OCI-LY1 (cell line): ENCODE results near the gene SH3RF3.

Experiments used
- H2AFZ ChIP-seq: fragments of 200-600 bp; sonication (generic), shearing (Covaris generic); 2 replicates; pipeline ENCODE4 v1.6.0; 2014; ENCODE audit warnings: antibody characterized with exemption, mild to moderate bottlenecking, low read length
- H3F3A ChIP-seq: fragments of 200-600 bp; sonication (generic), shearing (Covaris generic); 2 replicates; pipeline ENCODE4 v1.6.0; 2014; ENCODE audit warnings: mild to moderate bottlenecking, antibody characterized with exemption, low read length, moderate library complexity; ENCODE audit not compliant: insufficient read depth
- H3K27ac ChIP-seq: fragments of 200-600 bp; sonication (generic); 2 replicates; pipeline ENCODE4 v1.5.1; 2014; ENCODE audit warnings: low read length, mixed run types, mild to moderate bottlenecking, low read depth; ENCODE audit not compliant: poor library complexity, severe bottlenecking
- H3K27me3 ChIP-seq: fragments of 200-600 bp; sonication (generic); 2 replicates; pipeline ENCODE4 v1.6.0; 2014; ENCODE audit warnings: antibody characterized with exemption, mild to moderate bottlenecking, low read length, moderate library complexity; ENCODE audit not compliant: insufficient read depth
- H3K36me3 ChIP-seq: fragments of 200-600 bp; sonication (generic); 2 replicates; pipeline ENCODE4 v1.6.1; 2014; ENCODE audit warnings: mild to moderate bottlenecking, antibody characterized with exemption, low read length, moderate library complexity, mixed read lengths; ENCODE audit not compliant: insufficient read depth
- H3K4me1 ChIP-seq: fragments of 200-600 bp; sonication (generic); 2 replicates; pipeline ENCODE4 v1.5.1; 2014; ENCODE audit warnings: mild to moderate bottlenecking, low read length, moderate library complexity; ENCODE audit not compliant: insufficient read depth, severe bottlenecking
- H3K4me2 ChIP-seq: fragments of 200-600 bp; sonication (generic), shearing (Covaris generic); 2 replicates; pipeline ENCODE4 v1.6.1; 2014; ENCODE audit warnings: low read length
- H3K4me3 ChIP-seq: fragments of 200-600 bp; sonication (generic); 2 replicates; pipeline ENCODE4 v1.5.1; 2014; ENCODE audit warnings: low read length, low read depth, mild to moderate bottlenecking, mixed read lengths; ENCODE audit not compliant: poor library complexity, severe bottlenecking
- H3K79me2 ChIP-seq: fragments of 200-600 bp; shearing (Covaris generic); 2 replicates; pipeline ENCODE4 v1.6.1; 2016; ENCODE audit warnings: mixed run types, low read length, mixed read lengths; ENCODE audit not compliant: insufficient read depth
- H3K9ac ChIP-seq: fragments of 200-600 bp; sonication (generic), shearing (Covaris generic); 2 replicates; pipeline ENCODE4 v1.6.1; 2014; ENCODE audit warnings: mild to moderate bottlenecking, low read length, mixed read lengths
- H3K9me2 ChIP-seq: fragments of 200-600 bp; sonication (generic), shearing (Covaris generic); 2 replicates; pipeline ENCODE4 v1.6.1; 2014; ENCODE audit warnings: low read depth, mild to moderate bottlenecking, low read length, mixed read lengths
- H3K9me3 ChIP-seq: fragments of 200-600 bp; shearing (Covaris generic); 2 replicates; pipeline ENCODE4 v1.6.1; 2014; ENCODE audit warnings: low read length, mixed read lengths
- H4K20me1 ChIP-seq: fragments of 200-600 bp; sonication (generic), shearing (Covaris generic); 2 replicates; pipeline ENCODE4 v1.6.0; 2016; ENCODE audit warnings: mild to moderate bottlenecking, low read length; ENCODE audit not compliant: insufficient read depth
- EZH2 ChIP-seq: fragments of 200-600 bp; sonication (generic), shearing (Covaris generic); IDR thresholded peaks from 2 replicates; pipeline ENCODE4 v1.8.0; 2017; ENCODE audit warnings: borderline replicate concordance, mixed run types, mild to moderate bottlenecking, antibody characterized with exemption, low read length, moderate library complexity, mixed read lengths
- TF ChIP-seq, protein P1 (sequence below): fragments of 200-600 bp; sonication (generic), shearing (Covaris generic); IDR thresholded peaks from 2 replicates; pipeline ENCODE4 v1.5.1; 2017; ENCODE audit warnings: mild to moderate bottlenecking, antibody characterized with exemption, low read length, moderate library complexity, mixed read lengths

SH3RF3 gene

DNA sequence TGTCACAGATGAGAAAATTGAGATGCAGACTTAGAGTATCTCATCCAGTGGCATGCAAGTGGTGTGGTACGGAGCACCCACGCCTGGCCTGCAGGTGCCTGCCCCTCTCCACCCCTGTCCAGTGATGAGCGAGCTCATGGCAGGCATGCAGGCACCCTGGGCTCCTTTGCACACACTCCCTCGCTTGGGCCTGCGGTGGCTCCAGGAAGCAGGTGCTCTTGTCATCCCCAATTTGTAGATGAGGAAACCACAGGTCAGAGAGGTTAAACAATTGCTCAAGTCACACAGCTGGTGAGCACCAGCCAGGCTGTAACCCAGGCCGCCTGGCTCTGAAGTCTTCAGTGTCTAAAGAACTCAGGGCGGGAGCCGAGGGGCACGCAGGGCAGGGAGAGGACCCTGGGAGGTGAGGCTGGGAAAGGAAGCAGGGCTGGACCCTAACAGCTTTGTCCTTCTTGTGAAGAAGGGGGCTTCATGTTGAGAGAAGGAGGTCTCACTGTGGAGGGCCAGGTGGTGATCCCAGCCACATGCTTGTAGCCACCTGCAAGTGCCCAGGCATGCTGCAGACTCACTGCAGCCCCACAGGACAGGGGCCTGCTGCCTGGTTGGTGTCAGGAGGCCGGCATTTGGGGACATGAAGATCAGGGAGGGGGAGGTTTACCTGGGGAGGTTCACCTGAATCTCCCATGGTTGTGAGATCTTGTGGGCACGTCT is 166.2 kb downstream of the SH3RF3 start:
- TF ChIP-seq EZH2: no peak
- TF ChIP-seq, protein P1, sequence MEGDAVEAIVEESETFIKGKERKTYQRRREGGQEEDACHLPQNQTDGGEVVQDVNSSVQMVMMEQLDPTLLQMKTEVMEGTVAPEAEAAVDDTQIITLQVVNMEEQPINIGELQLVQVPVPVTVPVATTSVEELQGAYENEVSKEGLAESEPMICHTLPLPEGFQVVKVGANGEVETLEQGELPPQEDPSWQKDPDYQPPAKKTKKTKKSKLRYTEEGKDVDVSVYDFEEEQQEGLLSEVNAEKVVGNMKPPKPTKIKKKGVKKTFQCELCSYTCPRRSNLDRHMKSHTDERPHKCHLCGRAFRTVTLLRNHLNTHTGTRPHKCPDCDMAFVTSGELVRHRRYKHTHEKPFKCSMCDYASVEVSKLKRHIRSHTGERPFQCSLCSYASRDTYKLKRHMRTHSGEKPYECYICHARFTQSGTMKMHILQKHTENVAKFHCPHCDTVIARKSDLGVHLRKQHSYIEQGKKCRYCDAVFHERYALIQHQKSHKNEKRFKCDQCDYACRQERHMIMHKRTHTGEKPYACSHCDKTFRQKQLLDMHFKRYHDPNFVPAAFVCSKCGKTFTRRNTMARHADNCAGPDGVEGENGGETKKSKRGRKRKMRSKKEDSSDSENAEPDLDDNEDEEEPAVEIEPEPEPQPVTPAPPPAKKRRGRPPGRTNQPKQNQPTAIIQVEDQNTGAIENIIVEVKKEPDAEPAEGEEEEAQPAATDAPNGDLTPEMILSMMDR: no peak
- Histone ChIP-seq H3K27ac (no peak overlapping the region), H3K79me2 (no peaks in the 10 kb centered on the region), H3K27me3 (no peaks in the 10 kb centered on the region), H3K9ac (no peak overlapping the region), H2AFZ (no peak overlapping the region), H3K36me3 (no peaks in the 10 kb centered on the region), H3K4me3 (no peak overlapping the region), H3K9me3 (no peaks in the 10 kb centered on the region), H3K4me1 (no peaks in the 10 kb centered on the region), H3F3A (no peaks in the 10 kb centered on the region), H3K9me2 (no peaks in the 10 kb centered on the region), H4K20me1 (no peaks in the 10 kb centered on the region), H3K4me2 (no peak overlapping the region)

GRCh38 chr2:109295781-109296117 is 166.7 kb downstream of the SH3RF3 start:
- TF ChIP-seq EZH2: no peak
- TF ChIP-seq, protein P1: no peak
- Histone ChIP-seq H4K20me1 (no peaks in the 10 kb centered on the region), H3K79me2 (no peaks in the 10 kb centered on the region), H3K27me3 (no peaks in the 10 kb centered on the region), H3K4me1 (no peaks in the 10 kb centered on the region), H3K4me3 (no peak overlapping the region), H3F3A (no peaks in the 10 kb centered on the region), H3K4me2 (no peak overlapping the region), H3K27ac (no peak overlapping the region), H3K9me2 (no peaks in the 10 kb centered on the region), H3K9me3 (no peaks in the 10 kb centered on the region), H3K9ac (no peak overlapping the region), H2AFZ (no peak overlapping the region), H3K36me3 (no peaks in the 10 kb centered on the region)

- Histone ChIP-seq H4K20me1 (no peaks in the 10 kb centered on the region), H3K4me3 (no peak overlapping the region), H3F3A (no peaks in the 10 kb centered on the region), H3K4me1 (no peaks in the 10 kb centered on the region), H3K79me2 (no peaks in the 10 kb centered on the region), H3K36me3 (no peaks in the 10 kb centered on the region), H3K9me2 (no peaks in the 10 kb centered on the region), H3K9ac (no peak overlapping the region), H3K4me2 (no peak overlapping the region), H3K9me3 (no peaks in the 10 kb centered on the region), H3K27me3 (no peaks in the 10 kb centered on the region), H3K27ac (no peak overlapping the region), H2AFZ (no peak overlapping the region)
- no peak for TF ChIP-seq EZH2
- TF ChIP-seq, protein P1: no peak
Observed at GRCh38 chr2:109297566-109298490, 168.8 kb downstream of the SH3RF3 start.
